Measurements from ENCODE around the gene SON. TPM values are rescaled to one million over a fixed set of nuclear protein-coding genes. Genes with fewer than 3 reads are reported as not detected.

The SON gene
- total and polyA plus RNA-seq, 2 of the 4 experiments (the other 2 are of a cell fraction) = 81.6 to 146 TPM

GRCh38 chr21:33578214-33578613 is 35.4 kb downstream of the SON start:
- peak; percentile 52; the same call in 1 of the 2 replicates for ATAC-seq (ENCODE audit: low read depth)
- intact Hi-C loops (cut with micrococcal nuclease) (no loop called here), in situ Hi-C loops (cut with MboI; ENCODE audit: low sequenced_read_pairs) (no loop called here), dilution Hi-C loops (cut with HindIII; ENCODE audit: low sequenced_read_pairs, unreplicated experiment) (no loop called here)
- ChIA-PET POLR2A (ENCODE audit: unreplicated experiment) (no interaction called here), CTCF (no interaction called here)
- Histone ChIP-seq H3K9me3 (ENCODE audit: control insufficient read depth, insufficient read depth, low read length) (no peaks in the 10 kb centered on the region), H2BK120ac (ENCODE audit: low read depth, low read length) (no peak overlapping the region), H3K23ac (ENCODE audit: low read depth, low read length) (no peak overlapping the region), H3K9me1 (ENCODE audit: insufficient read depth, low read length) (no peaks in the 10 kb centered on the region), H2BK20ac (ENCODE audit: low read depth, low read length) (no peak overlapping the region), H2AK5ac (ENCODE audit: low read depth, low read length) (no peak overlapping the region), H3K79me1 (ENCODE audit: low read depth in 1 of 2, low read length in 2 of 2) (peaks cover 0 to 28% of the 10 kb centered on the region in 2 experiments; a peak in 2 of 4 replicates), H4K8ac (ENCODE audit: low read depth in 2 of 2, low read length in 2 of 2) (no peak overlapping the region), H3K27me3 (ENCODE audit: control insufficient read depth, insufficient read depth, low read length) (no peaks in the 10 kb centered on the region), H4K91ac (ENCODE audit: insufficient read depth, low read depth, low read length) (no peak overlapping the region), H3K9ac (ENCODE audit: low read depth, low read length) (no peak overlapping the region), H3K56ac (ENCODE audit: extremely low read depth, insufficient read depth, low read length) (no peak overlapping the region), H3K4me3 (ENCODE audit: insufficient read depth, low read depth, low read length) (no peak overlapping the region), H4K20me1 (ENCODE audit: insufficient read depth, low read length) (peaks cover 21% of the 10 kb centered on the region), H3K14ac (replicated peaks; ENCODE audit: low read depth, low read length) (no peak overlapping the region), H3K36me3 (ENCODE audit: control insufficient read depth, insufficient read depth, low read length) (peaks cover 30% of the 10 kb centered on the region), H4K5ac (ENCODE audit: low read depth, low read length) (no peak overlapping the region), H2AFZ (replicated peaks; ENCODE audit: low read length, poor library complexity) (no peak overlapping the region), H3K4me1 (ENCODE audit: control insufficient read depth, insufficient read depth, low read length) (peaks cover 2% of the 10 kb centered on the region; the same call in 1 of the 2 replicates), H3K27ac (ENCODE audit: insufficient read depth, low read length) (no peak overlapping the region), H3K18ac (ENCODE audit: low read depth, low read length) (no peak overlapping the region), H2AK9ac (replicated peaks; ENCODE audit: low read depth, low read length, poor library complexity) (no peak overlapping the region), H3K4me2 (ENCODE audit: low read depth, low read length) (no peak overlapping the region), H2BK15ac (ENCODE audit: low read depth, low read length) (no peak overlapping the region), H2BK5ac (ENCODE audit: low read depth, low read length, poor library complexity, severe bottlenecking) (no peak overlapping the region), H3K4ac (ENCODE audit: low read depth, low read length) (no peak overlapping the region)
- no TSS peak for BruUV-seq (replicated peaks)
- peak; percentile 76 for DNase-seq
- TF ChIP-seq BHLHE40 (IDR thresholded peaks at IDR 0.05; ENCODE audit: low read depth, low read length) = no peak
- TF ChIP-seq CEBPB (IDR thresholded peaks at IDR 0.05; ENCODE audit: low read depth, low read length) = peak; percentile 48; the same call in 1 of the 2 replicates
- no CpG with 5 or more reads among the region's 2 CpGs for WGBS, 2 experiments (ENCODE audit: extremely low coverage in 2 of 2, insufficient read length in 1 of 2)

Measured in IMR-90 (cell line).